Hepatocyte (in vitro differentiated cells): Measurements from ENCODE around the gene ETFB. TPM values are rescaled to one million over a fixed set of nuclear protein-coding genes. Genes with fewer than 3 reads are reported as not detected.
A peak's percentile ranks its signal among the peaks of the same experiment; 100 is the strongest.
"Not testable (repeated sequence)": the region's sequence is repeated elsewhere in the genome, so short reads cannot be mapped to it uniquely, and the experiment has no call there.

Source experiments
- DNase-seq: peaks from one replicate; pipeline ENCODE4 v3.0.0-alpha.2; 2016; ENCODE audit warnings: low spot score
- H2AFZ ChIP-seq: fragments of 200-600 bp; sonication (generic); 2 replicates; pipeline ENCODE4 v1.6.0; 2016; ENCODE audit warnings: antibody characterized with exemption, mild to moderate bottlenecking
- H3K27ac ChIP-seq: fragments of 200-600 bp; sonication (generic); 2 replicates; pipeline ENCODE4 v1.5.1; 2016; ENCODE audit warnings: mild to moderate bottlenecking
- H3K27me3 ChIP-seq: fragments of 200-600 bp; sonication (generic); 2 replicates; pipeline ENCODE4 v1.6.1; 2016
- H3K36me3 ChIP-seq: fragments of 200-600 bp; sonication (generic); replicated peaks from 2 replicates; pipeline ENCODE4 v1.5.1; 2016; ENCODE audit warnings: low read depth; ENCODE audit not compliant: insufficient read depth
- H3K4me1 ChIP-seq: fragments of 200-600 bp; sonication (generic); 2 replicates; pipeline ENCODE4 v1.5.1; 2016; ENCODE audit warnings: mild to moderate bottlenecking, moderate library complexity; ENCODE audit not compliant: insufficient read depth
- H3K4me2 ChIP-seq: fragments of 200-600 bp; sonication (generic); 2 replicates; pipeline ENCODE4 v1.6.0; 2016
- H3K4me3 ChIP-seq: fragments of 200-600 bp; sonication (generic); 2 replicates; pipeline ENCODE4 v1.5.1; 2016; ENCODE audit warnings: mild to moderate bottlenecking
- H3K79me2 ChIP-seq: fragments of 200-600 bp; sonication (generic); 2 replicates; pipeline ENCODE4 v1.6.0; 2017; ENCODE audit warnings: mild to moderate bottlenecking
- H3K9me2 ChIP-seq: fragments of 200-600 bp; sonication (generic); replicated peaks from 2 replicates; pipeline ENCODE4 v1.6.0; 2017; ENCODE audit warnings: mild to moderate bottlenecking; ENCODE audit not compliant: insufficient read depth
- H3K9me3 ChIP-seq: fragments of 200-600 bp; sonication (generic); 2 replicates; pipeline ENCODE4 v1.5.1; 2016; ENCODE audit warnings: low read depth, mild to moderate bottlenecking
- H4K20me1 ChIP-seq: fragments of 200-600 bp; sonication (generic); 2 replicates; pipeline ENCODE4 v1.6.0; 2016; ENCODE audit warnings: mild to moderate bottlenecking; ENCODE audit not compliant: insufficient read depth, poor library complexity, severe bottlenecking
- CTCF ChIP-seq: fragments of 200-600 bp; sonication (generic); IDR thresholded peaks from 2 replicates; pipeline ENCODE4 v1.5.1; 2016; ENCODE audit warnings: antibody characterized with exemption, mild to moderate bottlenecking; ENCODE audit not compliant: poor library complexity
- EZH2 ChIP-seq: fragments of 200-600 bp; sonication (generic); IDR thresholded peaks from 2 replicates; pipeline ENCODE4 v1.6.1; 2016; ENCODE audit warnings: antibody characterized with exemption, mild to moderate bottlenecking, borderline replicate concordance
- EZH2phosphoT487 ChIP-seq: fragments of 200-600 bp; sonication (generic); IDR thresholded peaks from one replicate; pipeline ENCODE4 v1.6.1; 2018; ENCODE audit warnings: antibody characterized with exemption, mild to moderate bottlenecking, low read depth, moderate library complexity; ENCODE audit not compliant: unreplicated experiment, severe bottlenecking
- WGBS: methylation state at CpG from one replicate; pipeline ENCODE4 v1.1.6; 2016; ENCODE audit warnings: low lambda C conversion rate; ENCODE audit errors: missing lambda C conversion rate; 5-methylcytosine and 5-hydroxymethylcytosine counted together
- polyA plus RNA-seq: library from polyadenylated mRNA; unstranded; fragments of >200 nt; fragmentation: Nextera tagmentation; extraction: Ambion mirVana; gene quantifications from 2 replicates; pipeline ENCODE4 v1.2.1, GENCODE V29; 2016
- total RNA-seq: library from RNA; depleted of rRNA; stranded (reverse); fragments of >200 nt; gene quantifications from 2 replicates; pipeline ENCODE4 v1.2.3, GENCODE V29; 2014

The ETFB gene
- total and polyA plus RNA-seq, 2 experiments from 2014 or later = 190 to 237 TPM

GRCh38 chr19:51398096-51398704, 32.0 kb upstream of the ETFB start:
- H3K4me1 ChIP-seq = no peaks in the 10 kb centered on the region
- H3K4me2 ChIP-seq = no peak overlapping the region
- DNase-seq = peak; percentile 29
- H3K27ac ChIP-seq = no peak overlapping the region
- H4K20me1 ChIP-seq = no peaks in the 10 kb centered on the region
- peak; percentile 58 for TF ChIP-seq CTCF
- no peak for TF ChIP-seq EZH2phosphoT487
- no peak for TF ChIP-seq EZH2
- no peaks in the 10 kb centered on the region for H3K9me2 ChIP-seq
- 47% methylated on average over 7 of the region's 7 CpGs for WGBS
- peaks cover 8% of the 10 kb centered on the region for H3K9me3 ChIP-seq
- H3K4me3 ChIP-seq = no peak overlapping the region
- H3K27me3 ChIP-seq = no peaks in the 10 kb centered on the region
- no peaks in the 10 kb centered on the region for H3K36me3 ChIP-seq
- H2AFZ ChIP-seq = no peak overlapping the region
- H3K79me2 ChIP-seq = no peaks in the 10 kb centered on the region

GRCh38 chr19:51397453-51397852, 31.3 kb upstream of the ETFB start:
- 67% methylated on average over 9 of the region's 9 CpGs for WGBS
- not testable (repeated sequence) for H4K20me1 ChIP-seq, H3K27ac ChIP-seq, H3K36me3 ChIP-seq, H2AFZ ChIP-seq, H3K4me3 ChIP-seq, H3K27me3 ChIP-seq, H3K4me2 ChIP-seq, H3K79me2 ChIP-seq, H3K9me3 ChIP-seq, DNase-seq, H3K4me1 ChIP-seq, H3K9me2 ChIP-seq

- TF ChIP-seq EZH2 = no peak
- no peak for TF ChIP-seq EZH2phosphoT487
- no peak for TF ChIP-seq CTCF
- WGBS = 98% methylated on average over 2 of the region's 2 CpGs
- Histone ChIP-seq H3K27me3 (no peaks in the 10 kb centered on the region), H3K4me2 (no peak overlapping the region), H3K4me3 (no peak overlapping the region), H3K9me2 (no peaks in the 10 kb centered on the region), H3K9me3 (no peaks in the 10 kb centered on the region), H3K27ac (no peak overlapping the region), H2AFZ (no peak overlapping the region), H3K79me2 (no peaks in the 10 kb centered on the region), H4K20me1 (no peaks in the 10 kb centered on the region), H3K4me1 (no peaks in the 10 kb centered on the region), H3K36me3 (no peaks in the 10 kb centered on the region)
- DNase-seq = no peak
These were observed 30.0 kb upstream of the ETFB start for GRCh38 chr19:51396175-51396574.

- DNase-seq = peak; percentile 97
- Histone ChIP-seq H3K27me3 (no peaks in the 10 kb centered on the region), H3K4me2 (peak overlapping the region; percentile 75), H3K27ac (peak overlapping the region; percentile 79), H2AFZ (peak overlapping the region; percentile 64), H3K9me3 (no peaks in the 10 kb centered on the region), H3K9me2 (no peaks in the 10 kb centered on the region), H3K4me3 (peak overlapping the region; percentile 7), H3K79me2 (no peaks in the 10 kb centered on the region), H4K20me1 (no peaks in the 10 kb centered on the region), H3K4me1 (no peaks in the 10 kb centered on the region), H3K36me3 (no peaks in the 10 kb centered on the region)
- TF ChIP-seq CTCF = peak; percentile 19
- TF ChIP-seq EZH2 = no peak
- no peak for TF ChIP-seq EZH2phosphoT487
- 3% methylated on average over 45 of the region's 45 CpGs for WGBS
These were observed 28.1 kb upstream of the ETFB start for GRCh38 chr19:51394050-51394836.
